GM12878 (cell line): Measurements from ENCODE around the gene SPSB3. TPM values are rescaled to one million over a fixed set of nuclear protein-coding genes. Genes with fewer than 3 reads are reported as not detected.

Experiments used
- ATAC-seq: fragments of 200-7000 bp; cut with Tn5 transposase; 3 replicates; pipeline ENCODE4 v1.9.1; 2020; ENCODE audit warnings: mild to moderate bottlenecking, moderate library complexity
- BruUV-seq: library from RNA; stranded (reverse); fragments of 400-500 nt; replicated peaks from 2 replicates; lab custom pipeline; 2021; lab: Mats Ljungman, UMichigan
- CTCF ChIA-PET: fragments of 300-600 bp; sonication (Branson Sonifier 250); formaldehyde crosslinking; extraction: SDS; loops from one replicate; lab custom pipeline; 2021; ENCODE audit warnings: inconsistent platforms; lab: Yijun Ruan, JAX
- POLR2A ChIA-PET: fragments of 350-600 bp; formaldehyde crosslinking; extraction: SDS; loops from one replicate; lab custom pipeline; 2021; ENCODE audit warnings: inconsistent platforms; lab: Charles Lee
- RAD21 ChIA-PET: fragments of 300-600 bp; sonication (Branson Sonifier 250); formaldehyde crosslinking; loops from one replicate; lab custom pipeline; 2023; ENCODE audit warnings: antibody characterized with exemption; ENCODE audit not compliant: unreplicated experiment; lab: Charles Lee
- SMC1A ChIA-PET: fragments of 300-600 bp; sonication (Branson Sonifier 250); formaldehyde crosslinking; loops from one replicate; lab custom pipeline; 2023; ENCODE audit not compliant: unreplicated experiment, uncharacterized antibody; lab: Charles Lee
- DNase-seq: peaks from one replicate; pipeline ENCODE4 v3.0.0-alpha.2; 2011; ENCODE audit warnings: low read depth, low spot score
- FAIRE-seq: peaks from 3 replicates; lab custom pipeline; 2011; peaks lifted over from hg19 to GRCh38; lab: Jason Lieb, UNC
- H2AFZ ChIP-seq: 2 replicates; pipeline ENCODE4 v1.6.0; 2011; ENCODE audit warnings: low read depth, low read length, control low read depth; ENCODE audit not compliant: control insufficient read depth
- H3K27ac ChIP-seq: 2 replicates; pipeline ENCODE4 v1.5.1; 2011; ENCODE audit warnings: control low read depth; ENCODE audit not compliant: control insufficient read depth, insufficient read depth
- H3K27me3 ChIP-seq, 2 experiments: replicated peaks in 1 of 2; 2 replicates each; pipeline versions ENCODE4 v1.6.0 to v1.6.1; 2011; ENCODE audit warnings: low read length in 1 of 2; ENCODE audit not compliant: control insufficient read depth in 2 of 2, insufficient read depth in 2 of 2
- H3K36me3 ChIP-seq, 2 experiments: 2 replicates each; pipeline ENCODE4 v1.5.1; 2011; ENCODE audit warnings: low read length in 1 of 2; ENCODE audit not compliant: control insufficient read depth in 2 of 2, insufficient read depth in 2 of 2
- H3K4me1 ChIP-seq: 2 replicates; pipeline ENCODE4 v1.6.1; 2011; ENCODE audit warnings: mild to moderate bottlenecking, low read length, moderate library complexity, mixed read lengths; ENCODE audit not compliant: control insufficient read depth, insufficient read depth
- H3K4me2 ChIP-seq: 2 replicates; pipeline ENCODE4 v1.6.0; 2011; ENCODE audit warnings: control low read depth; ENCODE audit not compliant: control insufficient read depth, insufficient read depth
- H3K4me3 ChIP-seq: fragments of 200-600 bp; sonication (generic); 2 replicates; pipeline ENCODE4 v1.5.1; 2016
- H3K79me2 ChIP-seq: 2 replicates; pipeline ENCODE4 v1.6.0; 2011; ENCODE audit warnings: low read length; ENCODE audit not compliant: control insufficient read depth, insufficient read depth
- H3K9ac ChIP-seq: 2 replicates; pipeline ENCODE4 v1.8.0; 2011; ENCODE audit warnings: low read length, control low read depth, mixed read lengths; ENCODE audit not compliant: control insufficient read depth, insufficient read depth
- H3K9me3 ChIP-seq: replicated peaks from 3 replicates; pipeline ENCODE4 v1.5.1; 2011; ENCODE audit warnings: mild to moderate bottlenecking, low read length; ENCODE audit not compliant: control insufficient read depth, insufficient read depth
- H4K20me1 ChIP-seq: 2 replicates; pipeline ENCODE4 v1.6.0; 2011; ENCODE audit not compliant: control insufficient read depth, insufficient read depth
- BRCA1 ChIP-seq: IDR thresholded peaks from 2 replicates; pipeline ENCODE4 v1.6.1; 2011; ENCODE audit warnings: low read depth, low read length, improper control_type of control experiment
- MYB ChIP-seq: fragments of 150-350 bp; IDR thresholded peaks from 2 replicates; pipeline ENCODE4 v1.6.1; 2014; ENCODE audit warnings: mild to moderate bottlenecking, low read depth, low read length, borderline replicate concordance
- PML ChIP-seq: IDR thresholded peaks from 2 replicates; pipeline ENCODE4 v1.6.1; 2012; ENCODE audit warnings: low read length, inconsistent platforms
- REST ChIP-seq: IDR thresholded peaks from 2 replicates; pipeline ENCODE4 v1.6.1; 2012; ENCODE audit warnings: mild to moderate bottlenecking, low read depth, low read length
- STAT3 ChIP-seq: IDR thresholded peaks from 2 replicates; pipeline ENCODE4 v1.6.1; 2011; ENCODE audit warnings: low read depth, low read length, improper control_type of control experiment
- ZBED1 ChIP-seq: IDR thresholded peaks from 2 replicates; pipeline ENCODE4 v1.6.1; 2016; ENCODE audit warnings: borderline replicate concordance
- ZNF207 ChIP-seq: fragments of 450-650 bp; IDR thresholded peaks from 2 replicates; pipeline ENCODE4 v1.6.1; 2014; ENCODE audit warnings: antibody characterized with exemption, mild to moderate bottlenecking, borderline replicate concordance
- WGBS: methylation state at CpG from one replicate; pipeline ENCODE4 v1.1.6; 2016; ENCODE audit warnings: low lambda C conversion rate; ENCODE audit not compliant: insufficient replicate concordance, insufficient coverage; ENCODE audit errors: missing lambda C conversion rate; 5-methylcytosine and 5-hydroxymethylcytosine counted together
- in situ Hi-C: fragments of 300-500 bp; cut with MboI; formaldehyde crosslinking; loops from 9 replicates; pipeline ENCODE4 v1.14.3; 2018; ENCODE audit warnings: mixed read lengths
- intact Hi-C: fragments of 100-400 bp; cut with micrococcal nuclease; formaldehyde crosslinking; loops from one replicate; pipeline ENCODE4 v1.14.2; 2022; ENCODE audit not compliant: unreplicated experiment
- polyA plus RNA-seq, 11 experiments: library from polyadenylated mRNA; depleted of rRNA in 4 of 11; unstranded in 6 of 11; stranded (reverse) in 5 of 11; fragments of >200 nt; fragmentation: Nextera tagmentation in 4 of 11; fragmentation: Illumina TruSeq in 1 of 11; extraction: Ambion mirVana in 4 of 11; extraction: Trizol in 1 of 11; gene quantifications; 1 replicate in 1 of 11; 2 replicates in 10 of 11; pipeline versions ENCODE4 v1.2.1 to v1.2.3, GENCODE V29; 2011 to 2016; ENCODE audit warnings: inconsistent platforms in 2 of 11, missing spikeins in 2 of 11, low read depth in 1 of 11
- total RNA-seq, 4 experiments: library from RNA; depleted of rRNA in 3 of 4; stranded (reverse); fragments of >200 nt in 3 of 4; fragmentation: Illumina TruSeq in 1 of 4; extraction: Trizol in 1 of 4; gene quantifications; 2 replicates each; pipeline versions ENCODE4 v1.2.1 to v1.2.3, GENCODE V29; 2013 to 2021
- TF ChIP-seq, protein P1 (sequence below): fragments of 450-650 bp; IDR thresholded peaks from 2 replicates; pipeline ENCODE4 v1.6.1; 2014; ENCODE audit warnings: mild to moderate bottlenecking
- TF ChIP-seq, protein P2 (sequence below): fragments of 450-650 bp; IDR thresholded peaks from 2 replicates; pipeline ENCODE4 v1.6.1; 2017; ENCODE audit warnings: mild to moderate bottlenecking, moderate library complexity
- TF ChIP-seq, protein P3 (sequence below): fragments of 450-650 bp; IDR thresholded peaks from 2 replicates; pipeline ENCODE4 v1.6.1; 2017; ENCODE audit warnings: borderline replicate concordance

Gene SPSB3
- total and polyA plus RNA-seq, 10 of the 15 experiments (the other 5 are each of a cell fraction or from before 2014, with no cell fraction given), result 0.31 to 26.9 (median 14.0) TPM

- TF ChIP-seq, protein P1, sequence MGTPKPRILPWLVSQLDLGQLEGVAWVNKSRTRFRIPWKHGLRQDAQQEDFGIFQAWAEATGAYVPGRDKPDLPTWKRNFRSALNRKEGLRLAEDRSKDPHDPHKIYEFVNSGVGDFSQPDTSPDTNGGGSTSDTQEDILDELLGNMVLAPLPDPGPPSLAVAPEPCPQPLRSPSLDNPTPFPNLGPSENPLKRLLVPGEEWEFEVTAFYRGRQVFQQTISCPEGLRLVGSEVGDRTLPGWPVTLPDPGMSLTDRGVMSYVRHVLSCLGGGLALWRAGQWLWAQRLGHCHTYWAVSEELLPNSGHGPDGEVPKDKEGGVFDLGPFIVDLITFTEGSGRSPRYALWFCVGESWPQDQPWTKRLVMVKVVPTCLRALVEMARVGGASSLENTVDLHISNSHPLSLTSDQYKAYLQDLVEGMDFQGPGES, result no peak
- TF ChIP-seq ZBED1, result no peak
Observed at GRCh38 chr16:1816396-1817275, 34.3 kb upstream of the SPSB3 start (continued).

DNA sequence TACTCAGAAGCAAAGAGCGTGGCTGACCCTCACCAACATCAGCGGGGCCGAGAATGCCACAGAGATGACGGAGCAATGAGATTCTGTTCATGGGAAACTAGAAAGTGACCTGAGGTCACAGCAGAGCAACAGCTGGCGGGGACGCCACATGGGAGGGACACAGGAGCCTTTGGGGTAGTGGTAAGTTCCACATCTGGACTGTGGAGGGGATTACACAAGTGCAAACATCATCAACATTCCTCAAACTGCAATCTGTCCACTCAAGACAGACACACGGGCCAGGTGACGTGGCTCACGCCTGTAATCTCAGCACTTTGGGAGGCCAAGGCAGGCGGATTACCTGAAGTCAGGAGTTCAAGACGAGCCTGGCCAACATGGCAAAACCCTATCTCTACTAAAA, 33.1 kb upstream of the SPSB3 start:
- CTCF ChIA-PET, result interaction anchor here (0.7 kb wide), 1 partner anchor 10 kb away, joined by 3 read pairs; no protein-coding TSS in a partner anchor
- Histone ChIP-seq H2AFZ (no peak overlapping the region), H3K4me3 (no peak overlapping the region), H3K9me3 (no peaks in the 10 kb centered on the region), H3K27ac (no peak overlapping the region), H3K9ac (no peak overlapping the region), H3K36me3 (no peaks in the 10 kb centered on the region; a peak in 2 of 4 replicates), H3K79me2 (no peaks in the 10 kb centered on the region), H3K4me2 (no peak overlapping the region), H3K27me3 (no peaks in the 10 kb centered on the region), H3K4me1 (no peaks in the 10 kb centered on the region), H4K20me1 (no peaks in the 10 kb centered on the region)
- WGBS, result 88% methylated on average over 11 of the region's 11 CpGs
- no TSS peak for BruUV-seq
- in situ Hi-C loops (no loop called here), intact Hi-C loops (no loop called here)
- RAD21 ChIA-PET, result no interaction called here
- SMC1A ChIA-PET, result no interaction called here
- POLR2A ChIA-PET, result no interaction called here
- DNase-seq (no peak), FAIRE-seq (no peak), ATAC-seq (no peak)
- TF ChIP-seq BRCA1, result no peak
- no peak for TF ChIP-seq MYB
- TF ChIP-seq, protein P2, sequence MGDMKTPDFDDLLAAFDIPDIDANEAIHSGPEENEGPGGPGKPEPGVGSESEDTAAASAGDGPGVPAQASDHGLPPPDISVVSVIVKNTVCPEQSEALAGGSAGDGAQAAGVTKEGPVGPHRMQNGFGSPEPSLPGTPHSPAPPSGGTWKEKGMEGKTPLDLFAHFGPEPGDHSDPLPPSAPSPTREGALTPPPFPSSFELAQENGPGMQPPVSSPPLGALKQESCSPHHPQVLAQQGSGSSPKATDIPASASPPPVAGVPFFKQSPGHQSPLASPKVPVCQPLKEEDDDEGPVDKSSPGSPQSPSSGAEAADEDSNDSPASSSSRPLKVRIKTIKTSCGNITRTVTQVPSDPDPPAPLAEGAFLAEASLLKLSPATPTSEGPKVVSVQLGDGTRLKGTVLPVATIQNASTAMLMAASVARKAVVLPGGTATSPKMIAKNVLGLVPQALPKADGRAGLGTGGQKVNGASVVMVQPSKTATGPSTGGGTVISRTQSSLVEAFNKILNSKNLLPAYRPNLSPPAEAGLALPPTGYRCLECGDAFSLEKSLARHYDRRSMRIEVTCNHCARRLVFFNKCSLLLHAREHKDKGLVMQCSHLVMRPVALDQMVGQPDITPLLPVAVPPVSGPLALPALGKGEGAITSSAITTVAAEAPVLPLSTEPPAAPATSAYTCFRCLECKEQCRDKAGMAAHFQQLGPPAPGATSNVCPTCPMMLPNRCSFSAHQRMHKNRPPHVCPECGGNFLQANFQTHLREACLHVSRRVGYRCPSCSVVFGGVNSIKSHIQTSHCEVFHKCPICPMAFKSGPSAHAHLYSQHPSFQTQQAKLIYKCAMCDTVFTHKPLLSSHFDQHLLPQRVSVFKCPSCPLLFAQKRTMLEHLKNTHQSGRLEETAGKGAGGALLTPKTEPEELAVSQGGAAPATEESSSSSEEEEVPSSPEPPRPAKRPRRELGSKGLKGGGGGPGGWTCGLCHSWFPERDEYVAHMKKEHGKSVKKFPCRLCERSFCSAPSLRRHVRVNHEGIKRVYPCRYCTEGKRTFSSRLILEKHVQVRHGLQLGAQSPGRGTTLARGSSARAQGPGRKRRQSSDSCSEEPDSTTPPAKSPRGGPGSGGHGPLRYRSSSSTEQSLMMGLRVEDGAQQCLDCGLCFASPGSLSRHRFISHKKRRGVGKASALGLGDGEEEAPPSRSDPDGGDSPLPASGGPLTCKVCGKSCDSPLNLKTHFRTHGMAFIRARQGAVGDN, result no peak
- TF ChIP-seq, protein P3, sequence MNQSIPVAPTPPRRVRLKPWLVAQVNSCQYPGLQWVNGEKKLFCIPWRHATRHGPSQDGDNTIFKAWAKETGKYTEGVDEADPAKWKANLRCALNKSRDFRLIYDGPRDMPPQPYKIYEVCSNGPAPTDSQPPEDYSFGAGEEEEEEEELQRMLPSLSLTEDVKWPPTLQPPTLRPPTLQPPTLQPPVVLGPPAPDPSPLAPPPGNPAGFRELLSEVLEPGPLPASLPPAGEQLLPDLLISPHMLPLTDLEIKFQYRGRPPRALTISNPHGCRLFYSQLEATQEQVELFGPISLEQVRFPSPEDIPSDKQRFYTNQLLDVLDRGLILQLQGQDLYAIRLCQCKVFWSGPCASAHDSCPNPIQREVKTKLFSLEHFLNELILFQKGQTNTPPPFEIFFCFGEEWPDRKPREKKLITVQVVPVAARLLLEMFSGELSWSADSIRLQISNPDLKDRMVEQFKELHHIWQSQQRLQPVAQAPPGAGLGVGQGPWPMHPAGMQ, result no peak
- TF ChIP-seq ZNF207, result no peak
- no peak for TF ChIP-seq REST
- TF ChIP-seq PML, result no peak
- no peak for TF ChIP-seq STAT3
